ENCODE results near the gene MCU. TPM values are rescaled to one million over a fixed set of nuclear protein-coding genes. Genes with fewer than 3 reads are reported as not detected.
A peak's percentile ranks its signal among the peaks of the same experiment; 100 is the strongest.
"Not testable (repeated sequence)": the region's sequence is repeated elsewhere in the genome, so short reads cannot be mapped to it uniquely, and the experiment has no call there.

Gene MCU
- total RNA-seq, 2 donors from 2014 or later = 12.6 to 14.4 TPM

DNA sequence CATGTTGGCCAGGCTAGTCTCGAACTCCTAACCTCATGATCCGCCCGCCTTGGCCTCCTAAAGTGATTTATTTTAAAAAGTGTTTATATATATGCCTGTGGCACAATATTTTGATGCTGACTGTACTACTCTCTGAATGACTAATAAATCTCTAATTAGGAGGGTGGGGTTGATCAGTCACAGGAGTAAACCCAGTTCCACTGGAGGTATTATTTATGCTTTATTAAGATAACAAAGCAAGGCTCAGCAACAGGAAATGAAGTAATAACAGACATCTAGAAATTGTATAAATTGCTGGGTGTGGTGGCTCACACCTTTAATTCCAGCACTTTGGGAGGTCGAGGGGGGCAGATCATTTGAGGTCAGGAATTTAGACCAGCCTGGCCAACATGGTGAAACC lies 26.0 kb upstream of the MCU start:
- Mint-ChIP-seq H3K27ac (no peak overlapping the region), H3K4me3 (no peak overlapping the region), H3K36me3 (ENCODE audit: low read depth) (peaks cover 2% of the 10 kb centered on the region), H3K4me1 (peaks cover 2% of the 10 kb centered on the region), H3K27me3 (peaks cover 4% of the 10 kb centered on the region)
- no peaks in the 10 kb centered on the region for H3K9me3 ChIP-seq (ENCODE audit: control insufficient read depth, low read length, poor library complexity, severe bottlenecking)
- ATAC-seq (no peak), DNase-seq (no peak)

DNA sequence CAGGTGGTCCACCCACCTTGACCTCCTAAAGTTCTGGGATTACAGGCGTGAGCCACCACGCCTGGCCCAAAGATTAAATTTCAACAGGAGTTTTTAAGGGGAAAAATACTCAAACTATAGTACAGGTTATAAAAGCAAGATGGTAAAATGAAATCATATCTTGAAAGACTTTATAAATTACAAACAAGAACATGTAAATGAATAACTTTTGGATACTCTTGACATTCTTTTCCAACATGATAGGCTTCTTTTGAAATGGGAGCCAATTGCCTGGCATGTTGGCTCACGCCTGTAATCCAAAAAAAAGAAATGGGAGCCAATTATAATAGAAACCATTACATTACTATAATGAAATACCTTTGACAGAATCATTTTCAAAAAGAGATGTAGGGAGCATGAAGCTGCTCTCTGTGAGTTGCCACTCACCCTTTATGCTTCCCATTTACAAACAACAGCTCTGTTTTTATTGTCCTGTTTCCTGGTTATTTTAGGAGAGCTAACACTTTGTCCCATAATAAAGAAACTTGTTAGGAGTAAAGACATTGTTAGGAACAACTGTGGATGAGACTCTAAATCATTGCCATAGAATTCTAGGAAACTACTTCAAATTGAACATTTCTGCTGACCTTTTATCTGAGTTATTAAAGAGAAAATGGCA lies 24.6 kb upstream of the MCU start:
- Mint-ChIP-seq H3K27ac (no peak overlapping the region), H3K4me1 (peaks cover 2% of the 10 kb centered on the region), H3K4me3 (no peak overlapping the region), H3K27me3 (peaks cover 6% of the 10 kb centered on the region), H3K36me3 (ENCODE audit: low read depth) (peaks cover 2% of the 10 kb centered on the region)
- no peaks in the 10 kb centered on the region for H3K9me3 ChIP-seq (ENCODE audit: control insufficient read depth, low read length, poor library complexity, severe bottlenecking)
- no peak for ATAC-seq
- no peak for DNase-seq

DNA sequence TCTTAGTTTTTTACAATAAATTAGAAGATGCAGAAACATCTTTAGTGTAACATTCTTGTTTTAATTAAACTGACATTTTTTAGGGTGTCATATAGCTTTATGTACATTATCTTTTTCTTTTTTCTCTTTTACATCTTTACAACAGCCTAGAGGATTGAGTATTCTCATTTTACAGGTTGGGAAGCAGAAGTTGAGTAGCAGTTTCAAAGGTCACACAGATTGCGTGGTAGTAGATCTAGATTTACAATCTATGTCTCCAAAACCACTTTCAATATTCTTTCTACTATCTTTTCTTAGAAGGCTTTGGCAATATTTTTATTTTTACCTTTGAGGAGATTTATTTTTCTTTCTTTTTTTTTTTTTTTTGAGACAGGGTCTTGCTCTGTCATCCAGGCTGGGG lies 18.7 kb upstream of the MCU start:
- Mint-ChIP-seq H3K27ac (no peak overlapping the region), H3K27me3 (peaks cover 8% of the 10 kb centered on the region), H3K4me3 (no peak overlapping the region), H3K4me1 (peaks cover under 1% of the 10 kb centered on the region), H3K36me3 (ENCODE audit: low read depth) (peaks cover under 1% of the 10 kb centered on the region)
- no peak for DNase-seq
- ATAC-seq = no peak
- H3K9me3 ChIP-seq (ENCODE audit: control insufficient read depth, low read length, poor library complexity, severe bottlenecking) = no peaks in the 10 kb centered on the region

DNA sequence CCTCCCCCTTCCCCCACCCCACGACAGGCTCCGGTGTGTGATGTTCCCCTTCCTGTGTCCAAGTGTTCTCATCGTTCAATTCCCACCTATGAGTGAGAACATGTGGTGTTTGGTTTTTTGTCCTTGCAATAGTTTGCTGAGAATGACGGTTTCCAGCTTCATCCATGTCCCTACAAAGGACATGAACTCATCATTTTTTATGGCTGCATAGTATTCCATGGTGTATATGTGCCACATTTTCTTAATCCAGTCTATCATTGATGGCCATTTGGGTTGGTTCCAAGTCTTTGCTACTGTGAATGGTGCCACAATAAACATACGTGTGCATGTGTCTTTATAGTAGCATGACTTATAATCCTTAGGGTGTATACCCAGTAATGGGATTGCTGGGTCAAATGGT lies 17.8 kb upstream of the MCU start:
- H3K9me3 ChIP-seq (ENCODE audit: control insufficient read depth, low read length, poor library complexity, severe bottlenecking); H3K27ac Mint-ChIP-seq; H3K4me3 Mint-ChIP-seq; DNase-seq; H3K27me3 Mint-ChIP-seq; ATAC-seq; H3K4me1 Mint-ChIP-seq; H3K36me3 Mint-ChIP-seq (ENCODE audit: low read depth): not testable (repeated sequence)

DNA sequence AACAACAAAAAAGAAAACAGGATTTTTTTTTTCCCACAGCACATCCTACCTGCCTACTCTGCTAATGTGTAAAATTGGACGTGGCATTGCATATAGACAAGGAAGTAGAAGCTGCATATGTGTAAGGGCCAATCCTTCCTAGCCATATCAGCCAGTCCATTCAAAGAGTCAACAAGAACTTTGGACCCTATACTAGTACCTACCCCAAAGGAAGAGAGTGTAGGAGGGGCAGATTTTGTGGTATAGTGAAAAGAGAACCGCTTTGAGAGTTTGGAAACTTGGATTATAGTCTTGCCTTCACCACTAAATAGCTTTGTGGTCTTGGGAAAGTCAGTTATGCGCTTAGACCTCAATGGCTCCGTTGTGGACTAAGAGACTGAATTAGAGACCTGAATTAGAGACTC lies 12.1 kb upstream of the MCU start:
- Mint-ChIP-seq H3K27ac (no peak overlapping the region), H3K27me3 (peaks cover 5% of the 10 kb centered on the region), H3K4me1 (peaks cover 2% of the 10 kb centered on the region), H3K36me3 (ENCODE audit: low read depth) (no peaks in the 10 kb centered on the region), H3K4me3 (no peak overlapping the region)
- no peak for ATAC-seq
- no peak for DNase-seq
- H3K9me3 ChIP-seq (ENCODE audit: control insufficient read depth, low read length, poor library complexity, severe bottlenecking) = no peaks in the 10 kb centered on the region

DNA sequence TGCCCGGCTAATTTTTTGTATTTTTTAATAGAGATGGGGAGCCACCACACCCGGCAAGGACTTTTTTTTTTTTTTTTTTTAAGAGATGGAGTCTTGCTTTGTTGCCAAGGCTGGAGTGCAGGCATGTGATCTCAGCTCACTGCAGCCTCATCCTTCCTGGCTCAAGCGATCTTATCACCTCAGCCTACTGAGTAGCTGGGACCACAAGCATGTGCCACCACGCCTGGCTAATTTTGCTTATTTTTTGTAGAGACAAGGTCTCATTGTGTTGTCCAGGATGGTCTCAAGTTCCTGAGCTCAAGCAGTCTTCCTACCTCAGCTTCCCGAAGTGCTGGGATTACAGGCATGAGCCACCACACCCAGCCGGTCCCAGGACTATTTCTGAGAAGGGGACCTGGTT lies 9.3 kb upstream of the MCU start:
- Mint-ChIP-seq H3K27ac (no peak overlapping the region), H3K27me3 (peaks cover 26% of the 10 kb centered on the region), H3K36me3 (ENCODE audit: low read depth) (peaks cover 4% of the 10 kb centered on the region), H3K4me3 (peak overlapping the region; percentile 12), H3K4me1 (peaks cover 4% of the 10 kb centered on the region)
- no peak for ATAC-seq
- no peak for DNase-seq
- H3K9me3 ChIP-seq (ENCODE audit: control insufficient read depth, low read length, poor library complexity, severe bottlenecking) = no peaks in the 10 kb centered on the region

DNA sequence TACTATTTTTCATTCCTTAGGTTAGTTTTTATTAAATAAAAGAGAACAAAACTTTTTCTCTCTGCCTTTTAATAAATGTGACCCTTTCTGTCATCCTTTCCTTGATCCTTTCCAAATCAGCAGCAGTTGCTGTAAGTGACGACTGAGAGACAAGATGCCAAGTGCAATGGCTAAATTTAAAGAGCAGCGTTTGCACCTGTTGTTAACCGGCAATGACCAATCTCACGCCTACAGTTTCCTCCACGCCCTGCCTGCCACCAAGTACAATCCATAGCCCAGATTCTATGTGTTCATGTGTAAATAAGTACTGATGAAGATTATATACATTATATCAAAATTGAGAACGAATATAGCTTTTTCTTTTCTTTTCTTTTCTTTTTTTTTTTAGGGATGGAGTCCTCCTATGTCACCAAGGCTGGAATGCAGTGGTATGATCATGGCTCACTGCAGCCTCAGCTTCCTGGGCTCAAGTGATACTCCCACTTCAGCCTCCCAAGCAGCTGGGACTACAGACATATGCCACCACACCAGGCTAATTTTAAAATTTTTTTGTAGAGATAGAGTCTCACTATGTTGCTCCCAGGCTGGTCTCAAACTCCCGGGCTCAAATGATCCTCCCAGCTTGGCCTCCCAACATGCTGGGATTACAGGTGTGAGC lies 6.5 kb upstream of the MCU start:
- H3K36me3 Mint-ChIP-seq (ENCODE audit: low read depth) = peaks cover 6% of the 10 kb centered on the region
- H3K4me3 Mint-ChIP-seq = no peak overlapping the region
- H3K27ac Mint-ChIP-seq = peak overlapping the region; percentile 47
- H3K27me3 Mint-ChIP-seq = peaks cover 42% of the 10 kb centered on the region
- H3K4me1 Mint-ChIP-seq = peaks cover 5% of the 10 kb centered on the region
- no peak for DNase-seq
- H3K9me3 ChIP-seq (ENCODE audit: control insufficient read depth, low read length, poor library complexity, severe bottlenecking) = no peaks in the 10 kb centered on the region
- ATAC-seq = no peak

DNA sequence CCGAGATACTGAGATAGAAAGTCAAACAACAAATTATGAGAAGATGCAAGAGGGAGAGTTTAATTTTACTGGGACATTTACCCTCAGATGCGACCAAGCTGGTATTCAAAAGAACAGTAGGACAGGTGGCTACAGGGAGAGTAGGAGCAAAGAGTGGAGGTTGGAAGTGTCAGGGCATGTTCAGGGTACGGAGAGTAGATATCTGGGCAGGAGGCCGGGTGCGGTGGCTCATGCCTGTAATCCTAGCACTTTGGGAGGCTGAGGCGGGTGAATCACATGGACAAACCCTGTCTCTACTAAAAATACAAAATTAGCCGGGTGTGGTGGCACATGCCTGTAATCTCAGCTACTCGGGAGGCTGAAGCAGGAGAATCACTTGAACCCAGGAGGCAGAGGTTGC lies 5.5 kb upstream of the MCU start:
- not testable (repeated sequence) for ATAC-seq; H3K9me3 ChIP-seq (ENCODE audit: control insufficient read depth, low read length, poor library complexity, severe bottlenecking); H3K4me3 Mint-ChIP-seq; H3K36me3 Mint-ChIP-seq (ENCODE audit: low read depth); H3K4me1 Mint-ChIP-seq; DNase-seq
- H3K27me3 Mint-ChIP-seq = peaks cover 42% of the 10 kb centered on the region
- peak overlapping the region; percentile 53 for H3K27ac Mint-ChIP-seq

DNA sequence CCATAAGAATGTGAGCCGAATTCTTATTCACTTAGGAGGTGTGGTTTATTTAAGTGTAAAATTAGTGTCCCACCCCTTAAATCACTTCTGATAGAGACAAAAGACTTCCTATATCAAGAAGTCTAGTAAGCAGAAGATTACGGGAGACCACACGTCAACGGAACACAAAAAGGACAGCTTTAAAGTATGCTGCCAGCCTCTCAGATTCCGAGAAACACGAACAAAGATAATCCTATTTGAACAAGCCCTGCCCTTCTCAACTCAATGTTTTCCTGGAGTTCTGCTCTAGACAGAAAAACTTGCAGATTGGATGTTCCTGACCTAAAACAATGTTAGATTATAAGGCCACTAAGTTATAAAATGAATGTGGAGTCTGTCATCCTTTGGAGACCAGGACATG lies 4.9 kb upstream of the MCU start:
- DNase-seq (no peak), ATAC-seq (no peak)
- no peak overlapping the region for H3K27ac Mint-ChIP-seq
- peaks cover 42% of the 10 kb centered on the region for H3K27me3 Mint-ChIP-seq
- H3K4me1 Mint-ChIP-seq = peaks cover 5% of the 10 kb centered on the region
- H3K36me3 Mint-ChIP-seq (ENCODE audit: low read depth) = peaks cover 6% of the 10 kb centered on the region
- H3K4me3 Mint-ChIP-seq = no peak overlapping the region
- H3K9me3 ChIP-seq (ENCODE audit: control insufficient read depth, low read length, poor library complexity, severe bottlenecking) = no peaks in the 10 kb centered on the region

DNA sequence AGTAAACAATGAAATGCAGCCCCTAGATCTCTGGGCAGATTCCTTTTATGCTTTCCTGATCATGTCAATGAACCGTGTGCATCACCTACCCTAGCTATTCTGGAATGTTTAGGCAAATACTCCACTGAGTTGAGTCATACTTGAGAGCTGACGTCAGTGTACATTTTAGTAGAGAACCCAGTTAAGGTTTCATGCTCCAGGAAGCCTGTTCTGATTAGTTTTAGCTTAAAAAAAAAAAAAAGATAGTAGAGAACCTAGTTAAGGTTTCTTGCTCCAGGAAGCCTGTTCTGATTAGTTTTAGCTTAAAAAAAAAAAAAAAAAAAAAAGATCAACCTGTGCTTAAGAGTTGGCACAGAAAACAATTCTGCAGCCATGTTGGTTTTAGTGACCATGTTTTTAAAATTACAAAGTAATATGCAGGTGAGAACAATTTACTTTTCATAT lies 3.7 kb upstream of the MCU start:
- Mint-ChIP-seq H3K4me3 (no peak overlapping the region), H3K27me3 (peaks cover 42% of the 10 kb centered on the region), H3K27ac (no peak overlapping the region), H3K36me3 (ENCODE audit: low read depth) (peaks cover 6% of the 10 kb centered on the region), H3K4me1 (peaks cover 12% of the 10 kb centered on the region)
- no peaks in the 10 kb centered on the region for H3K9me3 ChIP-seq (ENCODE audit: control insufficient read depth, low read length, poor library complexity, severe bottlenecking)
- ATAC-seq = no peak
- no peak for DNase-seq

DNA sequence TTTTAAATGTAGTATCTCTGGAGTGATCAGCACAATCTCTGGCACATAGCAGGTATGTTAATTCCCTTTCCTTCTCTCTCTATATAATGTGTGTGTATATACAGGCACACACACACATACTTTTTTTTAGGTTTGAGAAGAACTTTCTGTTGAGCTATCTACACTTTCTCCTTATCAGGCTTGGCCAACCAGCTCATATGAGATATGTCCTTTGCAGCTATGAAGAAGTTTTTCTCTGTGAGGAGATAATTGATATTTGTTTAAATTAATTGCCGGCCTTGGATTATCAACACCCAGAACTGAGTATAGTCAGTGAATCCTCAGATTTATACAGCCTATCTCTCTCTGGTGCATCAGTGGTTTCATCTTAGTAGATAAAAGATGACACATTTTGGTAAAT lies 2.3 kb upstream of the MCU start:
- no peak for ATAC-seq
- H3K9me3 ChIP-seq (ENCODE audit: control insufficient read depth, low read length, poor library complexity, severe bottlenecking) = no peaks in the 10 kb centered on the region
- Mint-ChIP-seq H3K36me3 (ENCODE audit: low read depth) (peaks cover 6% of the 10 kb centered on the region), H3K4me1 (peaks cover 21% of the 10 kb centered on the region), H3K27ac (no peak overlapping the region), H3K27me3 (peaks cover 37% of the 10 kb centered on the region), H3K4me3 (no peak overlapping the region)
- no peak for DNase-seq

DNA sequence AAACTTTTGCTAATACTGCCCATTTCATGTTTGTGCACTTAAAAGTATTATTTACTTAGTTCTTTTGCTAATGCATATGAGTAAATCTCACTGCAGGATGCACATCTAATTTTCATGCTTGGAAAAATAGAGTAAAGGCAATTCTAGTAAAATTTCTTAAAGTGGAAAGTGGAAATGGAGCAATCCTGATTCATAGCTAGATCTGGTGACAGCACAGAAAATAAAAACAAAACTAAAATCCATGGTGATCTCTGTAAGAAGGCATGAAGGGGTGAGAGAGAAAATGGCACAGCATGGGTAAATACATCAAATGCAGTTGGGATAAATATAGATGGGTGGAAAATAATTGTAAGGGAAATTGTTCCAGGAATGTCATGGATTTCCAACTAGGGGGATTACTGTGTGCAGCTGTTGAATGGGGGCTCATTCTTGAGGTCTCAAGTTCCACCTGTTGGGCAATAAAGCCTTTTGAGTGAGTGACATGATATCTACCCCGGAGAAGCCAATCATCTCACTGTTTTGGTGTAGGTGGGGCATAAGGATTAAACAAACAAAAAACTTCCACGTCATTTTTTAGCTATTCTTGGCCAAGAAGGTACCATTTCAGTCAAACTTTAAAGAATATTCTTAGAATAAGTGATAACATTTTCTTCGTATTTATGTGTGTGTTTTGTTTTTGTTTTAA lies 1.7 kb upstream of the MCU start:
- Mint-ChIP-seq H3K4me1 (peaks cover 25% of the 10 kb centered on the region), H3K4me3 (no peak overlapping the region), H3K36me3 (ENCODE audit: low read depth) (peaks cover 6% of the 10 kb centered on the region), H3K27me3 (peaks cover 33% of the 10 kb centered on the region), H3K27ac (no peak overlapping the region)
- no peak for DNase-seq
- no peaks in the 10 kb centered on the region for H3K9me3 ChIP-seq (ENCODE audit: control insufficient read depth, low read length, poor library complexity, severe bottlenecking)
- no peak for ATAC-seq

DNA sequence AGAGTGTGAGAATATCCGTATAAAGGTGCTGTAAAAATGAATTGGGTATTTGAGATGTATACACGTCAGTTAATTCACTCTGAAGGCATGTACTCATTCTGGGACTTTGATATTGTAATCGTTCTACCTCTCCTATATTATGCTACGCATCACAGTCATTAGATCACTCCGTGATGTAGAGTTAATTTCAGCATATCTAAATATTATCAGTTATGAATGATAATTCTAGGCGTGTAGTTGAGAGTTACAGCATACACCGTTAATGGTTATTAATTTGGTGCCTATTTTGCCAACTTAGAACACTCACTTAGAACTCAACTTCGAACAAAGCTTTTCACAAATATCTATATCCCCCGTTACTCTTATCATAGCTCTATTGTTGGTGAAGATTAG lies 477 bp upstream of the MCU start:
- Mint-ChIP-seq H3K27me3 (peaks cover 21% of the 10 kb centered on the region), H3K4me3 (peak overlapping the region; percentile 95), H3K27ac (no peak overlapping the region), H3K36me3 (ENCODE audit: low read depth) (peaks cover 2% of the 10 kb centered on the region), H3K4me1 (peaks cover 29% of the 10 kb centered on the region)
- ATAC-seq (no peak), DNase-seq (no peak)
- H3K9me3 ChIP-seq (ENCODE audit: control insufficient read depth, low read length, poor library complexity, severe bottlenecking) = no peaks in the 10 kb centered on the region

DNA sequence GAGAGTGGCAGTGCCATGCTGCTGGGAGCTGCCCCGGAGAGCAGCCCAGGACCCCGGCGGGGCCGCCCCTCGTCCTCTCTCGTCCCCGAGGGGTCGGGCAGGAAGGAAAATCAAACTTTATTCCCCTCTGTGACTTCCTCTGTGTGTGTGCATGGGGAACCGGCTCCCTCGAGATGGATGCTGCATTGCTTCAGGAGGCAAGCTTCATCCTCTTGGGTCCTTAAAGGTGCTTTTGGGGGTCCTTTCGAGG lies 726 bp downstream of the MCU start:
- Mint-ChIP-seq H3K4me3 (peak overlapping the region; percentile 95), H3K27ac (peak overlapping the region; percentile 88), H3K4me1 (peaks cover 30% of the 10 kb centered on the region), H3K36me3 (ENCODE audit: low read depth) (peaks cover 2% of the 10 kb centered on the region), H3K27me3 (peaks cover 15% of the 10 kb centered on the region)
- no peak for DNase-seq
- no peaks in the 10 kb centered on the region for H3K9me3 ChIP-seq (ENCODE audit: control insufficient read depth, low read length, poor library complexity, severe bottlenecking)
- no peak for ATAC-seq
